AG04450 (cell line): ENCODE measurements around the gene INHBC. TPM values are rescaled to one million over a fixed set of nuclear protein-coding genes. Genes with fewer than 3 reads are reported as not detected.

Experiments used
- CTCF ChIA-PET: fragments of 300-600, 350-600 bp; formaldehyde crosslinking; extraction: SDS; loops from one replicate; lab custom pipeline; 2022; ENCODE audit warnings: antibody characterized with exemption, inconsistent platforms; lab: Charles Lee
- POLR2A ChIA-PET: fragments of 350-600 bp; formaldehyde crosslinking; extraction: SDS; loops from one replicate; lab custom pipeline; 2021; ENCODE audit warnings: antibody characterized with exemption, inconsistent platforms; lab: Yijun Ruan, JAX
- DNase-seq: peaks from one replicate; pipeline ENCODE4 v3.0.0-alpha.2; 2011; ENCODE audit warnings: low read depth, low spot score
- H3K27ac ChIP-seq: one replicate; pipeline ENCODE4 v1.5.1; 2012; ENCODE audit warnings: low read depth, low read length, control low read depth
- H3K27me3 ChIP-seq: one replicate; pipeline ENCODE4 v1.6.0; 2012; ENCODE audit warnings: low read length; ENCODE audit not compliant: control insufficient read depth, insufficient read depth
- H3K4me3 ChIP-seq: 2 replicates; pipeline ENCODE4 v1.5.1; 2011; ENCODE audit warnings: mild to moderate bottlenecking, low read depth, low read length, control low read depth
- H3K9me3 ChIP-seq: 2 replicates; pipeline ENCODE4 v1.5.1; 2012; ENCODE audit warnings: low read length; ENCODE audit not compliant: control insufficient read depth, insufficient read depth
- CTCF ChIP-seq: IDR thresholded peaks from 2 replicates; pipeline ENCODE4 v1.5.1; 2011; ENCODE audit warnings: low read depth, low read length, control low read depth, inconsistent platforms
- polyA plus RNA-seq: library from polyadenylated mRNA; depleted of rRNA; stranded (reverse); fragments of >200 nt; gene quantifications from 2 replicates; pipeline ENCODE4 v1.2.3, GENCODE V29; 2011

Gene INHBC
- polyA plus RNA-seq, 1 experiment: not detected

GRCh38 chr12:57449375-57449774 lies 14.8 kb downstream of the INHBC start:
- no peak for TF ChIP-seq CTCF

GRCh38 chr12:57450057-57450456 lies 15.5 kb downstream of the INHBC start:
- no peak for DNase-seq
- Histone ChIP-seq H3K27me3 (no peaks in the 10 kb centered on the region), H3K27ac (no peak overlapping the region), H3K4me3 (no peak overlapping the region), H3K9me3 (peaks cover 3% of the 10 kb centered on the region; the same call in 1 of the 2 replicates)
- ChIA-PET CTCF (interaction anchor here (1.2 to 2.1 kb wide), 2 partner anchors 9 to 142 kb away, joined by 5 to 6 read pairs; partner anchors contain the start of gene GLI1), POLR2A (interaction anchor here (0.5 kb wide), 1 partner anchor 142 kb away, joined by 10 read pairs; no protein-coding TSS in a partner anchor)
- TF ChIP-seq CTCF: no peak

More at GRCh38 chr12:57449375-57449774, 14.8 kb downstream of the INHBC start:
- no peak for DNase-seq
- CTCF ChIA-PET: interaction anchor here (1.2 to 2.1 kb wide), 2 partner anchors 10 to 142 kb away, joined by 5 to 6 read pairs; partner anchors contain the start of gene GLI1
- POLR2A ChIA-PET: no interaction called here
- no peak overlapping the region for H3K27ac ChIP-seq
- H3K27me3 ChIP-seq: no peaks in the 10 kb centered on the region
- peaks cover 3% of the 10 kb centered on the region; the same call in 1 of the 2 replicates for H3K9me3 ChIP-seq
- H3K4me3 ChIP-seq: no peak overlapping the region

- no peak for DNase-seq
- H3K27ac ChIP-seq: peak overlapping the region; percentile 11
- CTCF ChIA-PET: interaction anchor here (0.8 to 5.7 kb wide), 9 partner anchors 8 to 209 kb away, joined by 3 to 294 read pairs (median 12); partner anchors contain the start of gene GLI1
- POLR2A ChIA-PET: no interaction called here
- TF ChIP-seq CTCF: no peak
- peaks cover 3% of the 10 kb centered on the region; the same call in 1 of the 2 replicates for H3K9me3 ChIP-seq
- H3K27me3 ChIP-seq: no peaks in the 10 kb centered on the region
- no peak overlapping the region for H3K4me3 ChIP-seq
Observed at GRCh38 chr12:57451233-57451778, 16.7 kb downstream of the INHBC start.

GRCh38 chr12:57452181-57452936 lies 17.8 kb downstream of the INHBC start:
- TF ChIP-seq CTCF: no peak
- Histone ChIP-seq H3K27me3 (no peaks in the 10 kb centered on the region), H3K27ac (peak overlapping the region; percentile 98), H3K4me3 (no peak overlapping the region), H3K9me3 (peaks cover 3% of the 10 kb centered on the region; the same call in 1 of the 2 replicates)
- CTCF ChIA-PET: interaction anchor here (0.5 to 5.7 kb wide), 48 partner anchors 8 to 690 kb away, joined by 3 to 294 read pairs (median 4); partner anchors contain the start of genes INHBC and SHMT2
- peak; percentile 84 for DNase-seq
- POLR2A ChIA-PET: interaction anchor here (0.9 to 1.4 kb wide), 6 partner anchors 22 to 191 kb away, joined by 3 to 9 read pairs (median 4); no protein-coding TSS in a partner anchor
